Prostate gland (tissue), 2 donors: ENCODE data around the gene OR52E4. TPM values are rescaled to one million over a fixed set of nuclear protein-coding genes. Genes with fewer than 3 reads are reported as not detected.

ENCODE experiments used
- DNase-seq: peaks from one replicate; pipeline ENCODE4 v3.0.0-alpha.2; 2019; ENCODE audit warnings: low spot score
- H3K27ac ChIP-seq, 2 donors: fragments of 200-600 bp; sonication (generic); 2 replicates each; pipeline ENCODE4 v1.5.1; 2017 to 2019
- H3K27me3 ChIP-seq: fragments of 200-600 bp; sonication (generic); replicated peaks from 2 replicates; pipeline ENCODE4 v1.5.1; 2019; ENCODE audit not compliant: insufficient read depth
- H3K36me3 ChIP-seq, 2 donors: fragments of 200-600 bp; sonication (generic); 1 replicate in 1 of 2; 2 replicates in 1 of 2; pipeline versions ENCODE4 v1.5.1 to v1.8.1; 2017 to 2019
- H3K4me1 ChIP-seq: fragments of 200-600 bp; sonication (generic); replicated peaks from 2 replicates; pipeline ENCODE4 v1.5.1; 2019
- H3K4me3 ChIP-seq, 2 donors: fragments of 200-600 bp; sonication (generic); 2 replicates each; pipeline ENCODE4 v1.5.1; 2017 to 2019
- H3K9me3 ChIP-seq: fragments of 200-600 bp; sonication (generic); 2 replicates; pipeline ENCODE4 v1.5.1; 2017
- CTCF ChIP-seq, 4 experiments: fragments of 200-600 bp in 2 of 4; fragments of 450-650 bp in 2 of 4; sonication (generic) in 2 of 4; IDR thresholded peaks; 1 replicate in 3 of 4; 2 replicates in 1 of 4; pipeline ENCODE4 v1.5.1; 2016 to 2019; ENCODE audit warnings: antibody characterized with exemption in 4 of 4, mild to moderate bottlenecking in 2 of 4, moderate library complexity in 2 of 4
- POLR2A ChIP-seq: fragments of 450-650 bp; IDR thresholded peaks from one replicate; pipeline ENCODE4 v1.6.1; 2016; ENCODE audit warnings: antibody characterized with exemption, mild to moderate bottlenecking
- POLR2AphosphoS5 ChIP-seq: sonication (generic); formaldehyde crosslinking; IDR thresholded peaks from one replicate; pipeline ENCODE4 v1.6.1; 2017; ENCODE audit warnings: antibody characterized with exemption
- WGBS: methylation state at CpG from one replicate; pipeline ENCODE4 v1.1.5; 2018; 5-methylcytosine and 5-hydroxymethylcytosine counted together
- intact Hi-C: fragments of 100-400 bp; cut with DNase I; formaldehyde crosslinking; loops from one replicate; pipeline ENCODE4 v1.14.2; 2022
- total RNA-seq, 2 donors: library from RNA; depleted of rRNA; stranded (reverse); fragments of >200 nt; gene quantifications; one replicate each; pipeline ENCODE4 v1.1.0, GENCODE V29; 2016

Gene OR52E4
- not detected for total RNA-seq

- H3K27ac ChIP-seq: no peak within 1 kb of the TSS
- H3K27me3 ChIP-seq: no peaks in the 10 kb centered on the region
- 79% methylated on average over 4 of the region's 4 CpGs for WGBS
- H3K4me1 ChIP-seq: no peaks in the 10 kb centered on the region
- no peak within 1 kb of the TSS for H3K4me3 ChIP-seq
- TF ChIP-seq CTCF (IDR thresholded peaks at IDR 0.05) (no peak), POLR2AphosphoS5 (no peak), POLR2A (no peak)
- DNase-seq: no peak
- intact Hi-C loops: no loop called here
- H3K36me3 ChIP-seq: no peaks in the 10 kb centered on the region
- no peaks in the 10 kb centered on the region for H3K9me3 ChIP-seq
Measured at GRCh38 chr11:5880329-5880728, at the start of gene OR52E4. TSS of gene OR52E4 (plus strand) at chr11:5880629. CDS start at chr11:5884293, 3,664 bp downstream.

GRCh38 chr11:5831196-5831829 is 49.1 kb upstream of the OR52E4 start:
- DNase-seq: no peak

GRCh38 chr11:5833446-5833845 is 47.0 kb upstream of the OR52E4 start:
- WGBS: 37% methylated on average over 2 of the region's 2 CpGs
- H3K27me3 ChIP-seq: no peaks in the 10 kb centered on the region
- intact Hi-C loops: no loop called here

More at GRCh38 chr11:5831196-5831829, 49.1 kb upstream of the OR52E4 start:
- Histone ChIP-seq H3K27me3 (no peaks in the 10 kb centered on the region), H3K4me3 (no peak overlapping the region), H3K36me3 (no peaks in the 10 kb centered on the region), H3K4me1 (no peaks in the 10 kb centered on the region), H3K9me3 (no peaks in the 10 kb centered on the region), H3K27ac (no peak overlapping the region)
- intact Hi-C loops: no loop called here
- WGBS: 77% methylated on average over 6 of the region's 6 CpGs
- TF ChIP-seq POLR2A (no peak), POLR2AphosphoS5 (no peak), CTCF (IDR thresholded peaks at IDR 0.05) (no peak)

GRCh38 chr11:5837695-5838094 is 42.7 kb upstream of the OR52E4 start:
- H3K27me3 ChIP-seq: no peaks in the 10 kb centered on the region
- H3K27ac ChIP-seq: no peak overlapping the region
- TF ChIP-seq POLR2AphosphoS5: no peak
- no peak for TF ChIP-seq CTCF (IDR thresholded peaks at IDR 0.05)
- no peak for TF ChIP-seq POLR2A
- H3K36me3 ChIP-seq: no peaks in the 10 kb centered on the region
- WGBS: 89% methylated on average over 2 of the region's 2 CpGs
- no peaks in the 10 kb centered on the region for H3K9me3 ChIP-seq
- DNase-seq: no peak
- H3K4me1 ChIP-seq: no peaks in the 10 kb centered on the region
- no peak overlapping the region for H3K4me3 ChIP-seq
- intact Hi-C loops: no loop called here

More at GRCh38 chr11:5833446-5833845, 47.0 kb upstream of the OR52E4 start:
- no peak for DNase-seq
- H3K4me3 ChIP-seq: no peak overlapping the region
- no peak overlapping the region for H3K27ac ChIP-seq
- H3K4me1 ChIP-seq: no peaks in the 10 kb centered on the region
- TF ChIP-seq CTCF (IDR thresholded peaks at IDR 0.05) (no peak), POLR2A (no peak), POLR2AphosphoS5 (no peak)
- no peaks in the 10 kb centered on the region for H3K9me3 ChIP-seq
- no peaks in the 10 kb centered on the region for H3K36me3 ChIP-seq

GRCh38 chr11:5841797-5842196 is 38.6 kb upstream of the OR52E4 start, which contains the start of gene OR52E6:
TSS of gene OR52E6 (minus strand) at chr11:5841897. CDS start at chr11:5841897, 0 bp downstream.
- H3K36me3 ChIP-seq: no peaks in the 10 kb centered on the region
- intact Hi-C loops: no loop called here
- H3K27me3 ChIP-seq: no peaks in the 10 kb centered on the region
- H3K9me3 ChIP-seq: no peaks in the 10 kb centered on the region
- no peak for DNase-seq
- WGBS: 41% methylated on average over 1 of the region's 1 CpG
- no peak for TF ChIP-seq POLR2A
- TF ChIP-seq POLR2AphosphoS5: no peak
- TF ChIP-seq CTCF (IDR thresholded peaks at IDR 0.05): no peak
- H3K27ac ChIP-seq: no peak within 1 kb of the TSS
- no peaks in the 10 kb centered on the region for H3K4me1 ChIP-seq
- no peak within 1 kb of the TSS for H3K4me3 ChIP-seq
